A204.1 (cell line): ENCODE results near the gene CTIF.

Source experiments
- FAIRE-seq: peaks from 2 replicates; lab custom pipeline; 2012; peaks lifted over from hg19 to GRCh38; lab: Jason Lieb, UNC

CTIF gene

DNA sequence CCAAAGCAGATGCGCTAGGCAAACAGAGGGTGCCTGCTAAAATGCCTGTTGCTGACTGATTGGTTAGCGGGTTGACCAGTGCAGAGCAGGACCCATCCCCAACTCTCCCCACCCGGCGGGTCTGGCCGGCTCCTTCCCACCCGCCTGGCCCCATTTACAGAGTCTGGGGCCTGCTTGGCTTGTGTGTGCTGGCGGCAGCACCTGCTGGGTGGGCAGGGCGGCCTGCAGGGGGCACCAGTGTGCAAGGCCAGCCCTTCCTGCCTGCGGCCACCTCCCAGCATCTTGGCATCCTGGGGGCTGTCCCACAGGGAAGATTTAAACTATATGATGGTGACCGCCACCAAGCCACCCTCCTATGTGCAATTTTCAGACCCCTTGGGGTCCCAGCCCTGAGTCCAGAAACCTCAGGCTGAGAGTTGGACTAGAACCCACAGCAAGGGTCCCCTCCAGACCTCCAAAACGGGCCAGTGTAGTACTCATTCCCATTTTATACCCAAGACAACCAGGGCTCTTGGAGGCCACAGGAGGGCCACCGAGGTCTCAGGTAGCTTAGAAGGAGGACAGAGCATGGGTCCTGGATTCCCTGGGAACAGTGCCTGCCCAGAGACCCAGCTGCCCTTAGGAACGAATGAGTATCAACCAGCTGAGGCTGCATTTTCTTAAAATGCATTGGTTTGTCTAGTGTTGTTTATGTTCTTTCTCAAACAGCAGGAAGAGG lies 238.4 kb downstream of the CTIF start:
- no peak for FAIRE-seq

DNA sequence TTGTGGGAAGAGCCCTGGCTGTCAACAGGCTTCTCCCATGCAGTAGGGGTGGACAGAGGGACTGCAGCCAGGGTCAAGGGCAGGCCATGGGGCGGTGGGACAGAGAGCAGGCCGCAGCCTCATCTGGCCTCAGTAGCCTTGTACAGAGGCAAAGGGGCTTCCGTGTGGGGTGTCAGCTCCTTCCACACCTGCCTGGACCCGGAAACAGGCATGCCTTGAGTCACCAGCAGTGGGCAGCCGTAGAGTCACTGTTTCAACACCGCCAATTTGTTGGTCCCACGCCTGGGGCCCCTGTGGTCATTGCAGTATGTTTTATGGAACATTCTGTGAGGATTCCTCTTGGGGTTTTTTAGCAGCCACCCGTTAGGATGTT lies 238.9 kb downstream of the CTIF start:
- no peak for FAIRE-seq

- FAIRE-seq = no peak
Observed at GRCh38 chr18:48778344-48779011, 239.6 kb downstream of the CTIF start.

GRCh38 chr18:48779462-48779861 lies 240.6 kb downstream of the CTIF start:
- no peak for FAIRE-seq

DNA sequence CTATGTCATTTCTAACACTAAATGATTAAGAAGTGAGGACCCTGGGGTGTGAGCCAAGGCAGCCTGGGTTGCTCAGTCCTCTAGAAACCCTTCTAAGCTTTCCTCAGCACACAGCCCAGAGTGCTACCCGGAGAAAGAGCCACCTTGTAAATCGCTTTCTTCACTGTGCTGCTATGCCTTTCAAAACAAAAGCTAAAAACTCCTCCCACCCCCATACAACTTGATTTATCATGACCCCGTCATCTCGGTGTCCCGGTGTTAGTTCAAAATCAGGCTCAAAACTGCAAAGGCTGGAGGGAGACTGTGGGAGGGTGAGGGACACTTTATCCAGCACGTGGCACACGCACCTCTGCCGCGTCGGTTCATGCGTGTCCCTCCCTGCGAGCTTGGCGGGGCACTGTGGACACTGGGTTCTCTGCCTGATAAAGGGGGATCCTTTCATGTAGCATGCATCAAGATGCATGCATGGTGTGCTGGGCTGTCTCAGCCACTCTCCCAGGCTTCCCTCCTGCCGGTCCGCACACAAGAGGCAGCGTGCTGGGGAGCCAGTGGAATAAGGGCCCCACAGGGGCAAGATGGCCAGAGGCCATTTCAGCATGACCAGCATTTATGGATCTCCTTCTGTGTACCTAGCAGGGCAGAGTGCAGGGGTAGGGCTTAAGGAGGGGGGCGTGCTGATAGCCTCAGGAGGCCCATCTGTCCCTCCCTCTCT lies 241.5 kb downstream of the CTIF start:
- no peak for FAIRE-seq

DNA sequence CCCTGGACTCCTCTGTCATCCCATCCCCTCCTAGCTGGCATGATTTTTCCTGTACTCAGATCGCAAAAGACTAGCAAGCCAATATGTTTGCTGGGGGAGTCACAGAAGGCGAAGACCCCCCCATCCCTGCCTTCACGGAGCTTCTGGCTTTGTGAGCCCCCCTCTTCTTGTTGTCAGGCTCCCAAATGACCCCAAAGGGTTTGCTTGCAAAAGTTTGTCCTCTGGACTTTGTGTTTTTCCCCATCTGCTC lies 242.0 kb downstream of the CTIF start:
- FAIRE-seq = no peak

GRCh38 chr18:48781163-48781987 lies 242.5 kb downstream of the CTIF start:
- FAIRE-seq = no peak

GRCh38 chr18:48781988-48782363 lies 243.1 kb downstream of the CTIF start:
- FAIRE-seq = no peak

- no peak for FAIRE-seq
Observed at GRCh38 chr18:48782381-48782861, 243.6 kb downstream of the CTIF start.

DNA sequence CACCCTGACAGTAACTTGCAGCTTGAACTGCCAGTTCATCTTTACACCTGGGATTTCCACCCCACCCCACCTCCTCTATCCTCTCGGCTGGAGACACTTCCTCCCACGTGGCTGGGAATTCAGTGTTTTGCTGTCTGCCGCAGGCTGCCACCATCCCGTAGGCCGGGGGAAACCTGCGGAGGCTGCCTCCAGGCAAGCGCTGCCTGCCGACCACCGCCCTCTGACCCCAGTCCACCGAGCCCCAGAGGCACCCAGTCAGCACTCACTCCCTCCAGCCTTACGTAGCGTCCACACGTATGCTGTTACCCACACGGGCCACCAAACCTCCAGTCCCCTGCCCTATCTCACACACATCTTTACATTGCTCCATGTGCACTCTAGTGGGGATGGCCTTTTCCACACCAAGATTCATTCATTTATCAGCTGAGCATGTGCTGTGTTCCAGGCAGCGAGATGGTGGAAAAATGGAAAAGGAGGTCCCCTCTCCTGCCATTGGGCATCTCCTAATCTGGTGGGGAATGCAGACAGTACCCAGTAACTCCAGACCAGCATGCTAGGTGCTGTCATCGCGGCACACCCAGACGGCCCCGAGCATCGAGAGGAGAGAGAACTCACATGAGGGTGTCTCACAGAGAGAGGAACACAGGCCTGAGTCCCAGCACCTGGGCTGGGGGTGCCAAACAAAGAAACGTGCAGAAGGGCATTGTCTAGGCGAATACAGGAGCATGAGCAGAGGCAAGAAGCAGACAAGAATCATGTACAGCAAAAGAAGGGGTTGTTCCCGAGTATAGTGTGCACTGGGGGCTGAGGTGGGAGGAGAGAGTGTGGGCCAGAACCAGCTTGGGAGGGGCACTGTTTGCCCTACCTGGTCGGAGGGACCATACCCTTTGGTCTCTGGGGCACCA lies 245.0 kb downstream of the CTIF start:
- FAIRE-seq = no peak

GRCh38 chr18:48784656-48785055 lies 245.8 kb downstream of the CTIF start:
- FAIRE-seq = no peak

DNA sequence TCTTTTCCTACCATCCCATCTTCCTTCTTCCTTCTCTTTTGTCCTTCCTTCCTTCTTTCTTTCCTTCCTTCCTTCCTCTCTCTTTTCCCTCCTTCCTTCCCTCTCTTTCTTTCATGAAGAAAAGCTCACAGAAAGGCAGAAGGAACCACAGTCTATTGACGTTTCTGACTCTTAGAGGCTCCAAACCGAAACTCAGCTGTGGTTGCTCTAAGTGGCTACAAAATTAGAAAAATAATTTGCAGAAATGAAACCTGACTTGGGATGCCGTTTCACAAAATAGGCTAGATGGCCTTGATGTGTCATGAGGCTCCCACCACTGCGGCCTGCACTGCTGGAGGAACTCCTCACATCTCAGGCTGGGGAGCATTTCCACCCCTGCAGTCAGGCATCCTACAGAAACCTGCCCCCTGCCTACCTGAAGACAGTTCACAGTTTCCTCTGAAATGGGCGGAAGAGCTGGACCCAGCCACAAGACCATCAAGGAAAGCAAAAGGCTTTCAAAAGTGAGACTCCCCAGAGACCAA lies 246.3 kb downstream of the CTIF start:
- FAIRE-seq = no peak

DNA sequence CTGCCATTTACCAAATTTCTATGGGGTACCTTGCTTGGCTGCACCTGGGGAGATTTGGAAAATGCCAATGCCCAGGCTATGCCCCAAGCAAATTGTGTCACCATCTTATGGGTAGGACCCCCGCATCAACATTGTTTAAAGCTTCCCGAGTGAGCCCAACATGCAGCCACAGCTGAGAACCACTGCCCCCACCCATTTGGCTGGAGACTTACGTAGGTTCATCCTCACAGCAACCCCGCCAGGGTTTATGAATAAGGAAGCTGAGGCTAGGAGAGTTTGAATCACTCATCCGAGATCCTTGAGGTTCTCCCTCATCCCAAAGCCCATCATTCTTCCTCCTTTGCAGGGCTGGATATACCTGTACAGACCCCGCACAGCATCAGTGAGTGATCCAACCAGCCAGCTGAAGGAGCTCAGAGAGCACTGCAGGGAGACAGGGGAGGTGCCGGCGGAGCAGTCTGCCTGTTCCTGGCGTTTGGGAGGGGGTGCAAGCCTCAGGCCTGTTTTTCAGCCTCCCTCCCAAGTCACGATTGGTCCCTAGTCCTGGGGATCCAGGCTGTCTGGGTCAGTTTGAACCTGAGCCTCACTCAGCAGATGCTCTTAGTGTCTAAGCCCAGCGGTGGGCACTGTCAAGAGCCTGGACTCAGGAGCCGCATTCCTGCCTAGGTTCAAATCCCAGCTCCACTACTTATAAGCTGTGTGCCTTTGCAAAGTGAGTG lies 247.1 kb downstream of the CTIF start:
- no peak for FAIRE-seq

- no peak for FAIRE-seq
Observed at GRCh38 chr18:48786455-48787202, 247.8 kb downstream of the CTIF start.

GRCh38 chr18:48787203-48788151 lies 248.6 kb downstream of the CTIF start:
- no peak for FAIRE-seq

DNA sequence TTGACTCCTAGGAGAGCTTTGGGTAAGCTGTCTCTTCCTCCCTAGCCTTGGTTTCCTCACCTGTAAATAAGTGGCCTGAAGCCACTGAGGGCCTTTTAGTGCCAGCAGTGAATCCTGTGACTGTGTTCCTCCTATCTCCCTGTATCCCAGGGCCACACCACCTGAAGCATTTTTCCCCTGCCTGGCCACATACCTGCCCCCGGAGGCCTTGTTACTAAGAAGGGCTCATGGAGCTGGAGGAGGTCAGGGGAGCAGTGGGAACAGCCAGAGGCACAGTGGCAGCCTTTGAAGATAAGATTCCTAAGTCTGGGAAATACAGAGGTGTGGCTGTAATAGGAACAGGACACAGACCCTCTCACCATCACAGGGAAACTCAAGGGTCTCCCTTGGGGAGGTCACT lies 249.5 kb downstream of the CTIF start:
- no peak for FAIRE-seq

GRCh38 chr18:48789259-48789812 lies 250.5 kb downstream of the CTIF start:
- no peak for FAIRE-seq

DNA sequence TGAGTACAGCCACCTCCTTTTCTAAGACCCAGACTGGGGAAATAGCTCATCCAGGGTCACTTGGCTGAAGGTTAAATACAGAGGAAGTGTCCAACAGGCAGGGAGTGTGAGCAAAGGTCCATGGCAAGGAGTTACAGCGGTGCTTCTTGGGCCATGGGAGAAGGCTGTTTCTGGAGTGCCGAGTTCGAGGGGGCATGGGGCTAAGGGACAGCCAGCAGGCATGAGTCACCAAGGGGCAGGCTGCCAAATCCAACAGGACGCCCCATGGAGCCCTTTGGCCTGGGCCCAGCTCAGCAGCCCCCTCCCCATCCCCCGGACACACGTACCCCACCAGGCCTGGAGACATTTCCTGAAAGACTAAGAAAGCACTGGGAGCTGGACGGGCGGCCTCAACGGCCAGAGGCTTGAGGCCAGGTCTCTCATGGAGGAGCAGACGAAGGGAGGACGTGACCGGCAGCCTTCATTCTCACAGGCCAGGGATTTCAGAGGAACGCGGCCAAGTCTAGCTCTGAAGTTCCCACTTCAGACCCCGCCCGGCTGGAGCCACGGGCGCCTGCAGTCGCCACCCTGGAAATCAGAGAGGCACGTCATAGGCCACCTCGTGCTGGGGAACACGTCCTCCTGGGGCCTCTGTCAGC lies 251.5 kb downstream of the CTIF start:
- FAIRE-seq = no peak
